HepG2 (cell line): ENCODE data around the gene AJM1. TPM values are rescaled to one million over a fixed set of nuclear protein-coding genes. Genes with fewer than 3 reads are reported as not detected.

ENCODE experiments used
- ADNP ChIP-seq: sonication (generic); formaldehyde crosslinking; IDR thresholded peaks from 2 replicates; pipeline ENCODE4 v1.4.0; 2020; ENCODE audit warnings: missing genetic modification reagents
- CERS6 ChIP-seq: sonication (generic); formaldehyde crosslinking; IDR thresholded peaks from 2 replicates; pipeline ENCODE4 v1.5.0; 2020; ENCODE audit warnings: missing genetic modification reagents
- HOMEZ ChIP-seq: IDR thresholded peaks from 2 replicates; pipeline ENCODE4 v1.6.1; 2016; ENCODE audit warnings: low read depth
- MNT ChIP-seq: fragments of 450-650 bp; IDR thresholded peaks from 2 replicates; pipeline ENCODE4 v1.6.1; 2016
- TFDP1 ChIP-seq: IDR thresholded peaks from 2 replicates; pipeline ENCODE4 v1.6.1; 2016; ENCODE audit warnings: missing compliant biosample characterization, missing genetic modification reagents, borderline replicate concordance
- ZNF143 ChIP-seq: sonication (generic); formaldehyde crosslinking; IDR thresholded peaks from 2 replicates; pipeline ENCODE4 v1.4.0; 2020; ENCODE audit warnings: missing genetic modification reagents
- ZNF337 ChIP-seq: sonication (generic); formaldehyde crosslinking; IDR thresholded peaks from 2 replicates; pipeline ENCODE4 v1.5.1; 2020; ENCODE audit warnings: missing genetic modification reagents, low read depth, mild to moderate bottlenecking, borderline replicate concordance
- ZNF44 ChIP-seq: sonication (generic); formaldehyde crosslinking; IDR thresholded peaks from 2 replicates; pipeline ENCODE4 v1.5.1; 2020; ENCODE audit warnings: mild to moderate bottlenecking, missing genetic modification reagents
- ZNF615 ChIP-seq: sonication (generic); formaldehyde crosslinking; IDR thresholded peaks from 2 replicates; pipeline ENCODE4 v1.5.0; 2020; ENCODE audit warnings: mild to moderate bottlenecking, missing genetic modification reagents, borderline replicate concordance
- ZNF619 ChIP-seq: sonication (generic); formaldehyde crosslinking; IDR thresholded peaks from 2 replicates; pipeline ENCODE4 v1.4.0; 2020; ENCODE audit warnings: mild to moderate bottlenecking, missing genetic modification reagents
- ZNF782 ChIP-seq: sonication (generic); formaldehyde crosslinking; IDR thresholded peaks from 2 replicates; pipeline ENCODE4 v1.4.0; 2020; ENCODE audit warnings: missing genetic modification reagents, mild to moderate bottlenecking, borderline replicate concordance
- polyA plus RNA-seq, 8 experiments: library from polyadenylated mRNA; depleted of rRNA in 3 of 8; stranded (reverse) in 7 of 8; unstranded in 1 of 8; fragments of >200 nt; fragmentation: Illumina TruSeq in 4 of 8; extraction: Trizol in 4 of 8; gene quantifications; 2 replicates each; pipeline versions ENCODE4 v1.2.1 to v1.2.3, GENCODE V29; 2011 to 2016; ENCODE audit warnings: low read depth in 4 of 8, missing spikeins in 1 of 8, mixed read lengths in 1 of 8; ENCODE audit not compliant: insufficient read depth in 1 of 8
- total RNA-seq, 5 experiments: library from RNA; depleted of rRNA; stranded (reverse); fragments of >200 nt; fragmentation: Illumina TruSeq; extraction: Trizol; gene quantifications; 2 replicates each; pipeline ENCODE4 v1.2.3, GENCODE V29; 2016; ENCODE audit warnings: low read depth in 1 of 5
- TF ChIP-seq, protein P1 (sequence below): sonication (generic); formaldehyde crosslinking; IDR thresholded peaks from 2 replicates; pipeline ENCODE4 v1.5.0; 2020; ENCODE audit warnings: mild to moderate bottlenecking, missing genetic modification reagents

AJM1 gene
- total and polyA plus RNA-seq, 2 of the 13 experiments (the other 11 are each of a cell fraction or from before 2014, with no cell fraction given): 1.1 to 1.2 TPM

DNA sequence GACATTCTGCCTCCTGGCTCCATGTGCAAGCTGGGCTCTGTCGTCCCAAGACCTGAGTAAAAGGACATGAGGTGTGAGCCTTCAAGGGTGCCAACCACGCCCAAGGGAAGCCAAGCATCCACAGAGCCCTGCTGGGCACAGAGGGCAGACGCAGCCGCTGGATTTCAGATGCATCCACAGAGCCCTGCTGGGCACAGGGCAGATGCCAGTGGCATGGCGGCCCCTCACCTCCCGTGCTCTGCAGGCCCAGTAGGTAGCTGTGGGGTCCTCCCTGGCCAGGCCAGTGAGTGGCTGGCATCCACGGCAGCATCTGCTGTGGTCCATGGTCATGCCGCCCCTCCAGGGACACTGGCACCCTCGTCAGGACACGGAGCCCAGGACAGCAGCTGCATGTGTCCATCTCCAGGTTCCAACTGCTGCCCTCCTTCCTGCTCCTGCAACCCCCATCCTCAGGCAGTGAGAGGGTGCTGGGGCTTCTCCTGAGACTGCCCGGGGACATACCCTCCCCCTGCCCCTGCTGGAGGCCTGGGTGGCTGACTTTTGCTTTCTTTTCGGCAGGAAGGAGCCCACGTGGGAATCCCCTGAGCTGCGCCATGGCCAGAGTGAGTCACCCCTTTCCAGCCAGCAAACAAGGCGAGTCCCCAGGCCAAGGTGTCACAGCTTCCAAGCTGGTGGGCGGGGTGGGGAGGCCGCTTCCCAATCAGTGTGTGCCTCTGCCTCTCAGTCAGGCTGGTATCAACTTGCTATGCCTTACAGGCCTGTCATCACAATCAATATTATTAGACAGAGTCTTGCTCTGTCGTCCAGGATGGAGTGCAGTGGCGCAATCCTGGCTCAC lies 40.0 kb downstream of the AJM1 start (continued):
- TF ChIP-seq HOMEZ (peak; percentile 44; the same call in 1 of the 2 replicates), ZNF782 (peak; percentile 48; the same call in 1 of the 2 replicates), MNT (peak; percentile 93), TFDP1 (CRISPR knock-in tag) (peak; percentile 65; the same call in 1 of the 2 replicates), ZNF143 (CRISPR knock-in tag) (no peak), CERS6 (no peak), ZNF619 (no peak), ZNF44 (no peak), ADNP (CRISPR knock-in tag) (no peak), ZNF337 (peak; percentile 83; the same call in 1 of the 2 replicates), ZNF615 (no peak)
- TF ChIP-seq, protein P1, sequence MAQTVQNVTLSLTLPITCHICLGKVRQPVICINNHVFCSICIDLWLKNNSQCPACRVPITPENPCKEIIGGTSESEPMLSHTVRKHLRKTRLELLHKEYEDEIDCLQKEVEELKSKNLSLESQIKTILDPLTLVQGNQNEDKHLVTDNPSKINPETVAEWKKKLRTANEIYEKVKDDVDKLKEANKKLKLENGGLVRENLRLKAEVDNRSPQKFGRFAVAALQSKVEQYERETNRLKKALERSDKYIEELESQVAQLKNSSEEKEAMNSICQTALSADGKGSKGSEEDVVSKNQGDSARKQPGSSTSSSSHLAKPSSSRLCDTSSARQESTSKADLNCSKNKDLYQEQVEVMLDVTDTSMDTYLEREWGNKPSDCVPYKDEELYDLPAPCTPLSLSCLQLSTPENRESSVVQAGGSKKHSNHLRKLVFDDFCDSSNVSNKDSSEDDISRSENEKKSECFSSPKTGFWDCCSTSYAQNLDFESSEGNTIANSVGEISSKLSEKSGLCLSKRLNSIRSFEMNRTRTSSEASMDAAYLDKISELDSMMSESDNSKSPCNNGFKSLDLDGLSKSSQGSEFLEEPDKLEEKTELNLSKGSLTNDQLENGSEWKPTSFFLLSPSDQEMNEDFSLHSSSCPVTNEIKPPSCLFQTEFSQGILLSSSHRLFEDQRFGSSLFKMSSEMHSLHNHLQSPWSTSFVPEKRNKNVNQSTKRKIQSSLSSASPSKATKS: no peak
